C4-2B (cell line): ENCODE data around the gene VIM.

Experiments
- CTCF ChIP-seq: fragments of 450-650 bp; conservative IDR thresholded peaks from 2 replicates; pipeline ENCODE4 v1.5.1; 2017; ENCODE audit warnings: mild to moderate bottlenecking
- ZFX ChIP-seq: fragments of 450-650 bp; IDR thresholded peaks from 2 replicates; pipeline ENCODE4 v1.6.1; 2017

GRCh38 chr10:17240096-17240495 lies 12.1 kb downstream of the VIM start:
- TF ChIP-seq CTCF (no peak), ZFX (no peak)
